ENCODE data around the gene BTD. TPM values are rescaled to one million over a fixed set of nuclear protein-coding genes. Genes with fewer than 3 reads are reported as not detected.

The BTD gene
- total RNA-seq, 4 donors from 2014 or later, result 20.5 to 53.9 (median 44.6) TPM

DNA sequence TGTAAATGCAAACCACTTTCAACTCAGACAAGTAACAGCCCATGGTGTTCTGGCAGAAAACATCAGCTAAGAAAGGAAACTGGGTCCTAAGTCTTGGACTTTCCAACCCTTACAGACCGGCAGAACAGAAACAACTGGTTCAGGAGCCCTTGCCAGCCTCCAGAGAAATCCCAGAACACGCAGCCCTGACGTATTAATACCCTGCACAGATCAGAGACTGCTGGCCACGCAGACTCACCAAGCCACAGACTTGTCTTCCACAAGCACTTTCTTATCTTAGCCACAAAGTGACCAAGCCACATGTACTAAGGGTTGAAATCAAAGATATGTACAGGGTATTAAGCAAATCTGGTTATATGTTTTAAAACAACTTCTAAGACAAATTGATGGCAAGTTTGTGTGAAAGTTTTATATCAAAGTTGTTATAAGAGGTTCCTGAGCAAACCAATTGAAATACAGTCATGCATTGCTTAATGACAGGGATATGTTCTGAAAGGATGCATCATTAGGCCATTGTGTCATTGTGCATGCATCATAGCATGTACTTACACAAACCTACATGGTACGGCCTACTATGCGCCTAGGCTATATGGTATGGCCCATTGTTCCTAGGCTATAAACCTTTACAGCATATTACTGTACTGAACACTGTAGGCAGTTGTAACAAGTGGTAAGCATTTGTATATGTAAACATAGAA lies 36.8 kb downstream of the BTD start:
- no peak for ATAC-seq
- 79 to 100% methylated on average over 2 to 4 of the region's 6 CpGs for WGBS, 2 donors (ENCODE audit: low coverage in 1 of 2)
- TF ChIP-seq, protein P1, sequence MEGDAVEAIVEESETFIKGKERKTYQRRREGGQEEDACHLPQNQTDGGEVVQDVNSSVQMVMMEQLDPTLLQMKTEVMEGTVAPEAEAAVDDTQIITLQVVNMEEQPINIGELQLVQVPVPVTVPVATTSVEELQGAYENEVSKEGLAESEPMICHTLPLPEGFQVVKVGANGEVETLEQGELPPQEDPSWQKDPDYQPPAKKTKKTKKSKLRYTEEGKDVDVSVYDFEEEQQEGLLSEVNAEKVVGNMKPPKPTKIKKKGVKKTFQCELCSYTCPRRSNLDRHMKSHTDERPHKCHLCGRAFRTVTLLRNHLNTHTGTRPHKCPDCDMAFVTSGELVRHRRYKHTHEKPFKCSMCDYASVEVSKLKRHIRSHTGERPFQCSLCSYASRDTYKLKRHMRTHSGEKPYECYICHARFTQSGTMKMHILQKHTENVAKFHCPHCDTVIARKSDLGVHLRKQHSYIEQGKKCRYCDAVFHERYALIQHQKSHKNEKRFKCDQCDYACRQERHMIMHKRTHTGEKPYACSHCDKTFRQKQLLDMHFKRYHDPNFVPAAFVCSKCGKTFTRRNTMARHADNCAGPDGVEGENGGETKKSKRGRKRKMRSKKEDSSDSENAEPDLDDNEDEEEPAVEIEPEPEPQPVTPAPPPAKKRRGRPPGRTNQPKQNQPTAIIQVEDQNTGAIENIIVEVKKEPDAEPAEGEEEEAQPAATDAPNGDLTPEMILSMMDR (IDR thresholded peaks at IDR 0.05), result no peak
- no peak for TF ChIP-seq EP300 (IDR thresholded peaks at IDR 0.05)
- no peak for TF ChIP-seq POLR2AphosphoS5 (IDR thresholded peaks at IDR 0.05)
- TF ChIP-seq POLR2A (IDR thresholded peaks at IDR 0.05), result no peak
- H3K27me3 ChIP-seq, result no peaks in the 10 kb centered on the region
- no peak overlapping the region for H3K4me3 ChIP-seq
- peaks cover 12 to 53% (median 24%) of the 10 kb centered on the region in 3 donors for H3K4me1 ChIP-seq
- peaks cover 0 to 23% of the 10 kb centered on the region in 2 donors for H3K36me3 ChIP-seq
- H3K9me3 ChIP-seq, result no peaks in the 10 kb centered on the region
- peak overlapping the region in 3 of 4 donors; percentile 44 to 87 (median 84) for H3K27ac ChIP-seq

DNA sequence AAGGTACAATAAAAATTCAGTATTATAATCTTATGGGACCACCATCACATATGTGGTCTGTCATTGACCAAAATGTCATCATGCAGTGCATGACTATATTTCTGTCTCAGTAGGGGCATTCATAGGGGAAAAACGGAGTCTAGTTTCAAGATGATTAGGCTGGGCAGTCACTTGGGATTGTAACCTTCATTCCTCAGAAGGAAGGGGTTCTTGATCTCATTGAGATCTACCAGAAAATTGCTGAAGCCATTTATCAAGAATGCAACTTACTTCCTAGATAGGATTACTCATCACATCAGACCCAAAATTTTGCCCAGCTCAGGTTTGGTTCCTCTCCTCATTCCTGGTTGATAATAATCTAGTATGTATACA lies 37.3 kb downstream of the BTD start:
- H3K27me3 ChIP-seq, result no peaks in the 10 kb centered on the region
- ATAC-seq, result no peak
- TF ChIP-seq EP300 (IDR thresholded peaks at IDR 0.05) (no peak), POLR2A (IDR thresholded peaks at IDR 0.05) (no peak), POLR2AphosphoS5 (IDR thresholded peaks at IDR 0.05) (no peak)
- TF ChIP-seq, protein P1 (IDR thresholded peaks at IDR 0.05), result no peak
- peaks cover 12 to 47% (median 22%) of the 10 kb centered on the region in 3 donors for H3K4me1 ChIP-seq
- H3K27ac ChIP-seq, result peak overlapping the region in 2 of 4 donors; percentile 84 to 87
- H3K9me3 ChIP-seq, result no peaks in the 10 kb centered on the region
- H3K36me3 ChIP-seq, result peaks cover 0 to 23% of the 10 kb centered on the region in 2 donors
- WGBS, 2 donors (ENCODE audit: low coverage in 1 of 2), result 89 to 100% methylated on average over 1 of the region's 1 CpG
- no peak overlapping the region for H3K4me3 ChIP-seq

DNA sequence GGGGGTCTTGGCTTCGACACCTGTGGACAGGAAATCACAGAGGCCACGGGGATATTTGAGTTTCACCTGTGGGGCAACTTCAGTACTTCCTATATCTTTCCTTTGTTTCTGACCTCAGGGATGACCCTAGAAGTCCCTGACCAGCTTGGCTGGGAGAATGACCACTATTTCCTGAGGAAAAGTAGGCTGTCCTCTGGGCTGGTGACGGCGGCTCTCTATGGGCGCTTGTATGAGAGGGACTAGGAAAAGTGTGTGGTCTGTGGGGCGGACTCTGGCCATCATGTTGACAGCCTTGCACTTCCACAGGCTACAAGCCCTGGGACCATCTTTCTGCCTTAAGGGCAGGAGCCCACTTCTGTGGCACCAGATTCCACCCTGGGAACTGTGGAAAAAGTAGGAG lies 43.7 kb downstream of the BTD start:
- Histone ChIP-seq H3K4me1 (peaks cover 3 to 38% (median 25%) of the 10 kb centered on the region in 3 donors), H3K36me3 (peaks cover 0 to 34% of the 10 kb centered on the region in 2 donors), H3K4me3 (no peak overlapping the region), H3K9me3 (no peaks in the 10 kb centered on the region), H3K27me3 (no peaks in the 10 kb centered on the region), H3K27ac (peak overlapping the region; percentile 21 to 86 (median 84))
- 100% methylated on average over 1 of the region's 6 CpGs; no CpG with 5 or more reads in 1 of the 2 donors for WGBS, 2 donors (ENCODE audit: low coverage in 1 of 2)
- ATAC-seq, result no peak
- TF ChIP-seq POLR2AphosphoS5 (IDR thresholded peaks at IDR 0.05), result no peak
- no peak for TF ChIP-seq POLR2A (IDR thresholded peaks at IDR 0.05)
- TF ChIP-seq EP300 (IDR thresholded peaks at IDR 0.05), result no peak
- TF ChIP-seq, protein P1 (IDR thresholded peaks at IDR 0.05), result no peak

DNA sequence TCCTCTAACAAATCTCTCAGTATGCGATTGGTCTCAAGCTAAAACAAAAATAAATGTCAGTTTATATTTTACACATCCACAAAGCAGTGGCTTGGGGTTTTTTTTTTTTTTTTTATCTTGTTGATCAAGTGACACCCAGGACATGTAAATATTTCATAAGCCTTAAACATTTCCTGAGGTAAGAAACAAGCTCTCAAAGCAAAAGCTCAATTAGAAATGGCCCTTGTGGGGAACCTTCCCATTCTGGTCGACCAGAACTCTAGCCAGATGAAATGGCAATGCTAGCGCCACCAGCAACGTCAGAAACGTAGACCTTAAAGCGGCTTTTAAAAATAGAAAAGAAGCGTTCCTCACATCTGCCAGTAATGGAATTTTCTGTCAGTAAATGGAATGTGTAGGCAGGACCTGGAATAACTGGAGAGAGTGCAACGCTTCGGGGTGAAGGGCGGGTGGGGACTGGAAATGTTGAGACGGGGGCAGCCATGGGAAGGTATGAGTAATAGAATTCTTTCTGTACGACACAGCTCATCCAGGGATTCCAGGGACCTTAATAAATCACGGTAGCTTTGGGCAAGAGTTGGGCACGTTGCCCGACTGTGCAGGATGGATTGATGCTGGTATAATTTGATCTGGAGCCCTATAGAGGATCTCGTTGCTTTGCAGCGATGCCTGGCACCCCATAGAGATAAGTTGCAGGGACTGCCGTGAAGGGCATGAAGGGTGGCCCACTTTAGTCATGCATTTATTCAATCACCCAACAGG lies 44.4 kb downstream of the BTD start:
- no peak for TF ChIP-seq EP300 (IDR thresholded peaks at IDR 0.05)
- no peak for TF ChIP-seq POLR2A (IDR thresholded peaks at IDR 0.05)
- TF ChIP-seq, protein P1 (IDR thresholded peaks at IDR 0.05), result no peak
- peak; percentile 84 for TF ChIP-seq POLR2AphosphoS5 (IDR thresholded peaks at IDR 0.05)
- H3K27me3 ChIP-seq, result no peaks in the 10 kb centered on the region
- no peaks in the 10 kb centered on the region for H3K9me3 ChIP-seq
- peaks cover 0 to 34% of the 10 kb centered on the region in 2 donors for H3K36me3 ChIP-seq
- H3K27ac ChIP-seq, result peak overlapping the region; percentile 21 to 86 (median 84)
- H3K4me3 ChIP-seq, result no peak overlapping the region
- ATAC-seq, result peak; percentile 74
- peaks cover 3 to 38% (median 25%) of the 10 kb centered on the region in 3 donors for H3K4me1 ChIP-seq
- 25 to 34% methylated on average over 15 to 18 of the region's 18 CpGs for WGBS, 2 donors (ENCODE audit: low coverage in 1 of 2)
